Measurements from ENCODE around the gene PRICKLE2.
A peak's percentile ranks its signal among the peaks of the same experiment; 100 is the strongest.

- TF ChIP-seq GATA2 (IDR thresholded peaks at IDR 0.05; ENCODE audit: low read depth, low read length) (peak; percentile 97), GATA3 (IDR thresholded peaks at IDR 0.05; ENCODE audit: low read depth, low read length) (peak; percentile 89)
Measured at GRCh38 chr3:64053581-64053980, 171.7 kb downstream of the PRICKLE2 start.
